Measurements from ENCODE around the gene IGSF10. TPM values are rescaled to one million over a fixed set of nuclear protein-coding genes. Genes with fewer than 3 reads are reported as not detected.
A peak's percentile ranks its signal among the peaks of the same experiment; 100 is the strongest.

IGSF10 gene
- total and polyA plus RNA-seq, 12 donors: 0.93 to 3.9 (median 1.7) TPM

DNA sequence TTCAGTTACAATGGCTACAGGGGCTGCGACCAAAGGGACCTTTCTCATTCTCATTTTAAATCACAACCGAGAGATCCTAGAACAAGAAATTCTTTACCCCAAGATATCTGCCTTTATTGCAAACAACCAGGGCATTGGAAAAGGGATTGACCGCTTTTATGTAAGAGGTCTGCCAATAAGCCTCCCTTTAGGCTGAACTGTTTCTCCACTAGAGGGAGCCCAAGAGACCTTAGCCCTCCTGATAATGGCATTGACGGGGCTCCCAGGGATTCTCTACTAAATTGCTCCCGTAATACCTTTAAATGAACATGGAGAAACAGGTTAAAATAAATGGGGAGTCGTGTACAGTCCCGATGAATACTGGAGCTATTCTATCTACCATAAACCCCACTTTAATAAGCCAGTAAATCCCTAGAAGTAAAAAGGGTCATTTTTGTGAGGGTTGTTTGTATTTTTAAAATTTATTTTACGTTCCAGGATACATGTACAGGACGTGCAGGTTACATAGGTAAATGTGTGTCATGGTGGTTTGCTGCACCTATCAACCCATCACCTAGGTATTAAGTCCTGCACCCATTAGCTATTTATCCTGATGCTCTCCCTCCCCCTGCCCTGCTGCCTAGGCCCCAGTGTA lies 7.5 kb upstream of the IGSF10 start:
- WGBS, 2 donors: 46% methylated on average over 9 of the region's 9 CpGs
- Histone ChIP-seq H3K27me3 (peaks cover 0 to 20% (median 0%) of the 10 kb centered on the region in 7 donors), H3K36me3 (no peaks in the 10 kb centered on the region), H3K27ac (no peak overlapping the region), H3K4me1 (peaks cover 0 to 5% (median 0%) of the 10 kb centered on the region in 9 donors), H3K9me3 (no peaks in the 10 kb centered on the region), H3K4me3 (no peak overlapping the region)
- TF ChIP-seq, protein P1, sequence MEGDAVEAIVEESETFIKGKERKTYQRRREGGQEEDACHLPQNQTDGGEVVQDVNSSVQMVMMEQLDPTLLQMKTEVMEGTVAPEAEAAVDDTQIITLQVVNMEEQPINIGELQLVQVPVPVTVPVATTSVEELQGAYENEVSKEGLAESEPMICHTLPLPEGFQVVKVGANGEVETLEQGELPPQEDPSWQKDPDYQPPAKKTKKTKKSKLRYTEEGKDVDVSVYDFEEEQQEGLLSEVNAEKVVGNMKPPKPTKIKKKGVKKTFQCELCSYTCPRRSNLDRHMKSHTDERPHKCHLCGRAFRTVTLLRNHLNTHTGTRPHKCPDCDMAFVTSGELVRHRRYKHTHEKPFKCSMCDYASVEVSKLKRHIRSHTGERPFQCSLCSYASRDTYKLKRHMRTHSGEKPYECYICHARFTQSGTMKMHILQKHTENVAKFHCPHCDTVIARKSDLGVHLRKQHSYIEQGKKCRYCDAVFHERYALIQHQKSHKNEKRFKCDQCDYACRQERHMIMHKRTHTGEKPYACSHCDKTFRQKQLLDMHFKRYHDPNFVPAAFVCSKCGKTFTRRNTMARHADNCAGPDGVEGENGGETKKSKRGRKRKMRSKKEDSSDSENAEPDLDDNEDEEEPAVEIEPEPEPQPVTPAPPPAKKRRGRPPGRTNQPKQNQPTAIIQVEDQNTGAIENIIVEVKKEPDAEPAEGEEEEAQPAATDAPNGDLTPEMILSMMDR (IDR thresholded peaks at IDR 0.05): peak; percentile 73 to 92 (median 81)
- ATAC-seq (peak in 6 of 8 donors; percentile 43 to 76 (median 70)), DNase-seq (peak in 1 of 2 donors; percentile 45)
- intact Hi-C loops (cut with DNase I): loop anchor here in 4 of 10 donors (1.0 to 10.0 kb wide), 6 partner anchors 186 to 456 kb away; no protein-coding TSS in a partner anchor

- Histone ChIP-seq H3K27ac (no peak overlapping the region), H3K27me3 (peaks cover 0 to 32% (median 9%) of the 10 kb centered on the region in 7 donors), H3K9me3 (no peaks in the 10 kb centered on the region), H3K4me1 (peaks cover 0 to 5% (median 0%) of the 10 kb centered on the region in 9 donors), H3K4me3 (no peak overlapping the region), H3K36me3 (no peaks in the 10 kb centered on the region)
- intact Hi-C loops (cut with DNase I): loop anchor here in 3 of 10 donors (10.0 kb wide), 4 partner anchors 188 to 458 kb away; no protein-coding TSS in a partner anchor
- 88 to 97% methylated on average over 1 of the region's 1 CpG for WGBS, 2 donors
- DNase-seq (no peak), ATAC-seq (no peak)
- TF ChIP-seq, protein P1 (IDR thresholded peaks at IDR 0.05): no peak
Measured at GRCh38 chr3:151467069-151467468, 6.2 kb upstream of the IGSF10 start.

GRCh38 chr3:151462991-151463390 lies 2.1 kb upstream of the IGSF10 start:
- Histone ChIP-seq H3K4me3 (no peak overlapping the region), H3K27ac (no peak overlapping the region), H3K36me3 (no peaks in the 10 kb centered on the region), H3K9me3 (no peaks in the 10 kb centered on the region), H3K4me1 (peaks cover 0 to 10% (median 0%) of the 10 kb centered on the region in 9 donors), H3K27me3 (peaks cover 0 to 55% (median 31%) of the 10 kb centered on the region in 7 donors)
- TF ChIP-seq, protein P1 (IDR thresholded peaks at IDR 0.05): no peak
- intact Hi-C loops (cut with DNase I): loop anchor here in 3 of 10 donors (10.0 kb wide), 4 partner anchors 192 to 462 kb away; no protein-coding TSS in a partner anchor
- DNase-seq: no peak
- WGBS, 2 donors: 72 to 78% methylated on average over 1 of the region's 1 CpG
- ATAC-seq: no peak

GRCh38 chr3:151462278-151462780 lies 1.5 kb upstream of the IGSF10 start:
- Histone ChIP-seq H3K9me3 (no peaks in the 10 kb centered on the region), H3K4me3 (no peak overlapping the region), H3K4me1 (peaks cover 0 to 9% (median 0%) of the 10 kb centered on the region in 9 donors), H3K27ac (no peak overlapping the region), H3K36me3 (no peaks in the 10 kb centered on the region), H3K27me3 (peaks cover 0 to 55% (median 31%) of the 10 kb centered on the region in 7 donors)
- WGBS, 2 donors: 87 to 91% methylated on average over 6 of the region's 6 CpGs
- DNase-seq: no peak
- TF ChIP-seq, protein P1 (IDR thresholded peaks at IDR 0.05): no peak
- no peak for ATAC-seq
- intact Hi-C loops (cut with DNase I): loop anchor here in 3 of 10 donors (10.0 kb wide), 4 partner anchors 192 to 462 kb away; no protein-coding TSS in a partner anchor
